Right lobe of liver (tissue), 6 donors: ENCODE measurements around the gene MXRA7. TPM values are rescaled to one million over a fixed set of nuclear protein-coding genes. Genes with fewer than 3 reads are reported as not detected.
"Not testable (repeated sequence)": the region's sequence is repeated elsewhere in the genome, so short reads cannot be mapped to it uniquely, and the experiment has no call there.

Source experiments
- ATAC-seq, 4 donors: fragments of 200-7000 bp; cut with Tn5 transposase; one replicate each; pipeline ENCODE4 v1.9.1; 2020; ENCODE audit warnings: mild to moderate bottlenecking in 4 of 4, moderate library complexity in 4 of 4
- DNase-seq, 3 donors: peaks; one replicate each; pipeline ENCODE4 v3.0.0-alpha.2; 2020
- H3K27ac ChIP-seq, 3 donors: fragments of 200-600 bp; one replicate each; pipeline ENCODE4 v1.8.0; 2022
- H3K27me3 ChIP-seq, 2 donors: fragments of 200-600 bp; one replicate each; pipeline ENCODE4 v1.8.0; 2022
- H3K36me3 ChIP-seq, 4 donors: fragments of 200-600 bp; sonication (generic) in 1 of 4; one replicate each; pipeline versions ENCODE4 v1.5.1 to v1.8.0; 2017 to 2022; ENCODE audit warnings: control low read depth in 1 of 4
- H3K4me1 ChIP-seq, 4 donors: fragments of 200-600 bp; sonication (generic) in 1 of 4; one replicate each; pipeline versions ENCODE4 v1.5.1 to v1.8.0; 2017 to 2022; ENCODE audit warnings: control low read depth in 1 of 4
- H3K4me3 ChIP-seq, 3 donors: fragments of 200-600 bp; one replicate each; pipeline ENCODE4 v1.8.0; 2022
- H3K9me3 ChIP-seq, 4 donors: fragments of 200-600 bp; sonication (generic) in 1 of 4; one replicate each; pipeline versions ENCODE4 v1.5.1 to v1.8.0; 2017 to 2022; ENCODE audit warnings: control low read depth in 1 of 4
- POLR2A ChIP-seq: fragments of 450-650 bp; IDR thresholded peaks from one replicate; pipeline ENCODE4 v1.6.1; 2017; ENCODE audit warnings: antibody characterized with exemption, mild to moderate bottlenecking
- WGBS: methylation state at CpG from one replicate; pipeline ENCODE4 v1.1.6; 2018; ENCODE audit warnings: low coverage, low lambda C conversion rate; ENCODE audit not compliant: insufficient coverage; ENCODE audit errors: missing lambda C conversion rate; 5-methylcytosine and 5-hydroxymethylcytosine counted together
- intact Hi-C, 2 donors: fragments of 100-400 bp; cut with DNase I; formaldehyde crosslinking; loops; one replicate each; pipeline versions ENCODE4 v1.11.2 to v1.14.1; 2022
- total RNA-seq, 6 experiments: library from RNA; depleted of rRNA in 2 of 6; stranded (reverse); fragments of >200 nt in 2 of 6; fragmentation: NEBNext Ultra II Directional in 3 of 6; extraction: Animal tissue kit (Norgen Biotek cat#: 25700) in 3 of 6; gene quantifications; one replicate each; pipeline versions ENCODE4 v1.1.0 to v1.2.4, GENCODE V29; 2016 to 2023
- TF ChIP-seq, protein P1 (sequence below), 4 donors: fragments of 200-600 bp in 3 of 4; fragments of 450-650 bp in 1 of 4; IDR thresholded peaks; one replicate each; pipeline versions ENCODE4 v1.5.1 to v1.8.0; 2016 to 2022; ENCODE audit warnings: antibody characterized with exemption in 4 of 4, mild to moderate bottlenecking in 2 of 4
- donor health status: DM: no; HTN: yes; CAD: no.
- donor health status: DM: no; HTN: no; CAD: no.
- donor health status: DM: no; HTN: no; CAD: no.
- donor health status: DM: no; HTN: yes; CAD: no.
- donor health status: DM: no; HTN: yes; CAD: no.

Gene MXRA7
- total RNA-seq, 6 experiments from 2014 or later, result 7.7 to 25.4 (median 15.3) TPM

DNA sequence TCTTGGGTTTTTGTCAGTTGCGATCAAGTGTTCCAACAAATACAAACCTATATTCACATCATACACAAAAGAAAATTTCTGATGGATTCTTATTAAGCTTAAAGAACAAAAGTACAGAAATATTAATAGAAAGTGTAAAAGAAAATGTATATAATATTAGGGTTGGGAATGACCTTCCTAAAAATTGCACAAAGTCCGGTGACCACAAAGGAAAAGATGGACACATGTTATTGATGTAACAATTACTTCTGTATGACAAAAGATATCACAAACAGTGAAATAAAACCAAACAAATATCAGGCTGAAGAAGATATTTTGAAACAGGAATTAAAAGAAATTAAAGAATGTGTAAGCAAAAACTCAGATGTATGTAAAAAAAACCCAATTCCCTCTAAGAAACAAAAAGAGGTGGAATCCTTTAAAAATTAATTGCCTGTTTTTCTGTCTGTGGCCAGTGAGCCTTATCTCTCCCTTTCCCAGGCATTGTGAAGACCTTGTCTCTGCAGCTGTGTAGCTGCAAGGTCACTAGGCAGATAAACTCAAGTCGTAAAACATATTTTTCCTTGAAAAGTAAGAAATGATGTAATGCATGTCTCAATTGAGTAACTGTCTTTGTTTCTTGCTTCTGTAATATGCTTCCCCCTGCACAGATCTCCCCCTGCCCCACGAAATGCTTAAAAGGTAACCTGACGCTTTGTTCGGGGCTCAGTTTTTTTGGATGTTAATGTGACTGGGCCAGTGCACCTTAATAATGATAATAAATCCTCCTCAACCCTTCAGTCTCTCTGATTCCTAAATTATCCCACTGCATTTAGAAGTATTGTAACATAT lies 70.0 kb downstream of the MXRA7 start:
- WGBS, result 72% methylated on average over 6 of the region's 6 CpGs
- intact Hi-C loops, result no loop called here
- Histone ChIP-seq H3K36me3 (no peaks in the 10 kb centered on the region), H3K27me3 (no peaks in the 10 kb centered on the region), H3K9me3 (no peaks in the 10 kb centered on the region), H3K4me3 (no peak overlapping the region), H3K27ac (no peak overlapping the region), H3K4me1 (no peaks in the 10 kb centered on the region)
- TF ChIP-seq, protein P1, sequence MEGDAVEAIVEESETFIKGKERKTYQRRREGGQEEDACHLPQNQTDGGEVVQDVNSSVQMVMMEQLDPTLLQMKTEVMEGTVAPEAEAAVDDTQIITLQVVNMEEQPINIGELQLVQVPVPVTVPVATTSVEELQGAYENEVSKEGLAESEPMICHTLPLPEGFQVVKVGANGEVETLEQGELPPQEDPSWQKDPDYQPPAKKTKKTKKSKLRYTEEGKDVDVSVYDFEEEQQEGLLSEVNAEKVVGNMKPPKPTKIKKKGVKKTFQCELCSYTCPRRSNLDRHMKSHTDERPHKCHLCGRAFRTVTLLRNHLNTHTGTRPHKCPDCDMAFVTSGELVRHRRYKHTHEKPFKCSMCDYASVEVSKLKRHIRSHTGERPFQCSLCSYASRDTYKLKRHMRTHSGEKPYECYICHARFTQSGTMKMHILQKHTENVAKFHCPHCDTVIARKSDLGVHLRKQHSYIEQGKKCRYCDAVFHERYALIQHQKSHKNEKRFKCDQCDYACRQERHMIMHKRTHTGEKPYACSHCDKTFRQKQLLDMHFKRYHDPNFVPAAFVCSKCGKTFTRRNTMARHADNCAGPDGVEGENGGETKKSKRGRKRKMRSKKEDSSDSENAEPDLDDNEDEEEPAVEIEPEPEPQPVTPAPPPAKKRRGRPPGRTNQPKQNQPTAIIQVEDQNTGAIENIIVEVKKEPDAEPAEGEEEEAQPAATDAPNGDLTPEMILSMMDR (IDR thresholded peaks at IDR 0.05), result no peak
- no peak for TF ChIP-seq POLR2A
- no peak for DNase-seq
- ATAC-seq, result no peak

DNA sequence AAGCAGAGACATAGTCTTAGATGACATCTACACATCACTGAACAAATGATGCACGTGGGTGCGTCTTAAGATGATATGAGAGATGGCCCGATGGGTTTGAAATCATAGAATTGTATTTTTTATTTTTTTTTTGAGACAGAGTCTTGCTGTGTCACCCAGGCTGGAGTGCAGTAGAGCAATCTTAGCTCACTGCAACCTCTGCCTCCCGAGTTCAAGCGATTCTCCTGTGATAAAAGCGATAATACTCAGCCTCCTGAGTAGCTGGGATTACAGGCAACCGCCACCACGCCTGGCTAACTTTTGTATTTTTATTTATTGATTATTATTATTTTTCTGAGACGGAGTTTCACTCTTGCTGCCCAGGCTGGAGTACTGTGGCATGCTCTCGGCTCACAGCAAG lies 72.5 kb downstream of the MXRA7 start:
- H3K27me3 ChIP-seq, result no peaks in the 10 kb centered on the region
- no peak overlapping the region for H3K27ac ChIP-seq
- no peak overlapping the region for H3K4me3 ChIP-seq
- DNase-seq (no peak), ATAC-seq (no peak)
- H3K4me1 ChIP-seq, result no peaks in the 10 kb centered on the region
- H3K9me3 ChIP-seq, result no peaks in the 10 kb centered on the region
- no peaks in the 10 kb centered on the region for H3K36me3 ChIP-seq
- intact Hi-C loops, result no loop called here
- TF ChIP-seq POLR2A, result no peak
- TF ChIP-seq, protein P1 (IDR thresholded peaks at IDR 0.05), result no peak
- WGBS, result 88% methylated on average over 10 of the region's 10 CpGs

DNA sequence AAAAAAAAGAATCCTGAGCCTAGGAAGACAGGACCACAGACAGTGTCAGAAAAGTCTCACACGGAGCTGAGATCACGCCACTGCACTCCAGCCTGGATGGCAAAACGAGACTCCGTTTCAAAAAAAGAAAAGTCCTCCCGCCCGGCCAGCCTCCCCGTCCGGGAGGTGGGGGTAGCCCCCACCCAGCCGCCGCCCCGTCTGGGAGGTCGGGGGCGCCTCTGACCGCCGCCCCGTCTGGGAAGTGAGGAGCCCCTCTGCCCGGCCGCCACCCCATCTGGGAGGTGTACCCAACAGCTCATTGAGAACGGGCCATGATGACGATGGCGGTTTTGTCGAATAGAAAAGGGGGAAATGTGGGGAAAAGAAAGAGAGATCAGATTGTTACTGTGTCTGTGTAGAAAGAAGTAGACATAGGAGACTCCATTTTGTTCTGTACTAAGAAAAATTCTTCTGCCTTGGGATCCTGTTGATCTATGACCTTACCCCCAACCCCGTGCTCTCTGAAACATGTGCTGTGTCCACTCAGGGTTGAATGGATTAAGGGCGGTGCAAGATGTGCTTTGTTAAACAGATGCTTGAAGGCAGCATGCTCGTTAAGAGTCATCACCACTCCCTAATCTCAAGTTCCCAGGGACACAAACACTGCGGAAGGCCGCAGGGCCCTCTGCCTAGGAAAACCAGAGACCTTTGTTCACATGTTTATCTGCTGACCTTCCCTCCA lies 74.1 kb downstream of the MXRA7 start:
- intact Hi-C loops, H3K4me3 ChIP-seq, ATAC-seq, H3K36me3 ChIP-seq, H3K27ac ChIP-seq, H3K27me3 ChIP-seq, DNase-seq, H3K9me3 ChIP-seq, H3K4me1 ChIP-seq: not testable (repeated sequence)
- WGBS, result 72% methylated on average over 8 of the region's 27 CpGs

DNA sequence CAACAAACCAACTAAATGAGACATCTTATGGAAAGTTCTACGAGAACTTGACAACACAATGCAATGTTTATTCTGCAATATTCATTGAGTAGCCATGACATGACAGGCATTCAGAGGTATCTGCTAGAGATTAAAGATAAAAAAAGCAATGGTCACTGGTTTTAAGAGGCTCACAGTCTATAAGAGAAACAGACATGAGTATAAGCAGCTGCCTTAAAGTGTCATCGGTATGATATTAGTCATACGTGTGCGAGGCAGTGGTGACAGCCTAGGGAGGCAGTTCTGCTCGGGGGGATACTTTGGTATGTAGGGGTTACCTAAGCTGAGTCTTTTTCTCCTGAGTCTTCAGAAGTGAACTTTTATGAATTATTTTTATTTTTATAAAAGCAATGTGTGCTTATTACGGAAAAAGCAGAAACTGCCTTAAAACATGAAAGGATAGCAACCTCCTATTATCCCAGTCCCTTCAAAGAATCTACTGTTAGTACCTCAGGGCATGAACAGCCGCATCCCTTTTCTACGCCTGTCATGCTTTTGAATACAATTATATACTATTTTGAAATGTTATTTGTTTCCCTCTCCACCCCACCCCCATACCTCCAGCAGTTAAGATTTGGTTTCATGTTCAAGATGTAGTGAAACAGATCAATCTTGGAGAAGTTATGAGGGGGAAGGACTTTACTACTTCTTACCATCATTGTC lies 75.0 kb downstream of the MXRA7 start:
- ATAC-seq (no peak), DNase-seq (no peak)
- Histone ChIP-seq H3K4me3 (no peak overlapping the region), H3K9me3 (no peaks in the 10 kb centered on the region), H3K27ac (no peak overlapping the region), H3K36me3 (no peaks in the 10 kb centered on the region), H3K27me3 (no peaks in the 10 kb centered on the region), H3K4me1 (no peaks in the 10 kb centered on the region)
- TF ChIP-seq POLR2A, result no peak
- TF ChIP-seq, protein P1 (IDR thresholded peaks at IDR 0.05), result no peak
- intact Hi-C loops, result no loop called here
- 79% methylated on average over 8 of the region's 8 CpGs for WGBS
